ENCODE results near the gene TNFRSF8. TPM values are rescaled to one million over a fixed set of nuclear protein-coding genes. Genes with fewer than 3 reads are reported as not detected.

TNFRSF8 gene
- total RNA-seq, 4 donors from 2014 or later: not detected

GRCh38 chr1:12019858-12020509, 43.1 kb upstream of the TNFRSF8 start:
- Histone ChIP-seq H3K27me3 (no peaks in the 10 kb centered on the region), H3K36me3 (peaks cover 4 to 14% of the 10 kb centered on the region in 2 donors), H3K27ac (peak overlapping the region in 2 of 3 donors; percentile 76 to 81), H3K4me1 (peaks cover 0 to 15% of the 10 kb centered on the region in 2 donors), H3K4me3 (replicated peaks in 1 of 3) (peak overlapping the region; percentile 42 to 84 (median 60)), H3K9me3 (no peaks in the 10 kb centered on the region)
- DNase-seq: no peak
- intact Hi-C loops (cut with DNase I): loop anchor here (10.0 kb wide), 1 partner anchor 105 kb away; no protein-coding TSS in a partner anchor
- TF ChIP-seq CTCF (IDR thresholded peaks at IDR 0.05) (no peak), POLR2A (IDR thresholded peaks at IDR 0.05) (no peak)
- WGBS, 2 donors: 12 to 19% methylated on average over 7 to 12 of the region's 12 CpGs

GRCh38 chr1:12021616-12022015, 41.5 kb upstream of the TNFRSF8 start:
- Histone ChIP-seq H3K27me3 (no peaks in the 10 kb centered on the region), H3K36me3 (peaks cover 4 to 14% of the 10 kb centered on the region in 2 donors), H3K4me3 (replicated peaks in 1 of 3) (no peak overlapping the region), H3K9me3 (no peaks in the 10 kb centered on the region), H3K27ac (no peak overlapping the region), H3K4me1 (peaks cover 0 to 11% of the 10 kb centered on the region in 2 donors)
- TF ChIP-seq POLR2A (IDR thresholded peaks at IDR 0.05) (no peak), CTCF (IDR thresholded peaks at IDR 0.05) (no peak)
- WGBS, 2 donors: 78 to 94% methylated on average over 3 to 6 of the region's 9 CpGs
- intact Hi-C loops (cut with DNase I): loop anchor here (10.0 kb wide), 1 partner anchor 107 kb away; no protein-coding TSS in a partner anchor
- DNase-seq: no peak

GRCh38 chr1:12022036-12022435, 41.1 kb upstream of the TNFRSF8 start:
- H3K27ac ChIP-seq: no peak overlapping the region
- TF ChIP-seq CTCF (IDR thresholded peaks at IDR 0.05) (no peak), POLR2A (IDR thresholded peaks at IDR 0.05) (no peak)
- H3K4me1 ChIP-seq: peaks cover 0 to 11% of the 10 kb centered on the region in 2 donors
- H3K27me3 ChIP-seq: no peaks in the 10 kb centered on the region
- intact Hi-C loops (cut with DNase I): loop anchor here (10.0 kb wide), 1 partner anchor 107 kb away; no protein-coding TSS in a partner anchor
- H3K36me3 ChIP-seq: peaks cover 4 to 14% of the 10 kb centered on the region in 2 donors
- no peak overlapping the region for H3K4me3 ChIP-seq (replicated peaks in 1 of 3)
- H3K9me3 ChIP-seq: no peaks in the 10 kb centered on the region
- DNase-seq: no peak
- 93 to 94% methylated on average over 9 to 10 of the region's 14 CpGs for WGBS, 2 donors

GRCh38 chr1:12026586-12026985, 36.5 kb upstream of the TNFRSF8 start:
- TF ChIP-seq POLR2A (IDR thresholded peaks at IDR 0.05): no peak
- TF ChIP-seq CTCF (IDR thresholded peaks at IDR 0.05): no peak
- no peak overlapping the region for H3K4me3 ChIP-seq (replicated peaks in 1 of 3)
- no peaks in the 10 kb centered on the region for H3K9me3 ChIP-seq
- H3K27me3 ChIP-seq: no peaks in the 10 kb centered on the region
- no peak overlapping the region for H3K27ac ChIP-seq
- H3K4me1 ChIP-seq: no peaks in the 10 kb centered on the region
- DNase-seq: no peak
- intact Hi-C loops (cut with DNase I): loop anchor here (10.0 kb wide), 1 partner anchor 112 kb away; no protein-coding TSS in a partner anchor
- WGBS, 2 donors: 85 to 92% methylated on average over 10 of the region's 10 CpGs
- H3K36me3 ChIP-seq: peaks cover 10 to 35% of the 10 kb centered on the region in 2 donors

GRCh38 chr1:12028248-12028647, 34.9 kb upstream of the TNFRSF8 start:
- no peak overlapping the region for H3K27ac ChIP-seq
- intact Hi-C loops (cut with DNase I): loop anchor here (10.0 kb wide), 1 partner anchor 113 kb away; no protein-coding TSS in a partner anchor
- no peak overlapping the region for H3K4me3 ChIP-seq (replicated peaks in 1 of 3)
- H3K27me3 ChIP-seq: no peaks in the 10 kb centered on the region
- 92 to 94% methylated on average over 8 of the region's 8 CpGs for WGBS, 2 donors
- H3K4me1 ChIP-seq: no peaks in the 10 kb centered on the region
- DNase-seq: no peak
- peaks cover 11 to 26% of the 10 kb centered on the region in 2 donors for H3K36me3 ChIP-seq
- TF ChIP-seq POLR2A (IDR thresholded peaks at IDR 0.05): no peak
- no peak for TF ChIP-seq CTCF (IDR thresholded peaks at IDR 0.05)
- H3K9me3 ChIP-seq: no peaks in the 10 kb centered on the region

Data from thyroid gland (tissue), 4 donors.